Testis (tissue), 2 donors: ENCODE results near the gene ACOX2.

Source experiments
- POLR2A ChIP-seq: fragments of 450-650 bp; IDR thresholded peaks from one replicate; pipeline ENCODE4 v1.6.1; 2017; ENCODE audit warnings: antibody characterized with exemption, mild to moderate bottlenecking, moderate library complexity
- TF ChIP-seq, protein P1 (sequence below), 3 experiments: fragments of 450-650 bp in 2 of 3; fragments of 200-600 bp in 1 of 3; sonication (generic) in 1 of 3; IDR thresholded peaks; one replicate each; pipeline ENCODE4 v1.5.1; 2016 to 2019; ENCODE audit warnings: antibody characterized with exemption in 3 of 3, mild to moderate bottlenecking in 2 of 3, moderate library complexity in 1 of 3

- TF ChIP-seq, protein P1, sequence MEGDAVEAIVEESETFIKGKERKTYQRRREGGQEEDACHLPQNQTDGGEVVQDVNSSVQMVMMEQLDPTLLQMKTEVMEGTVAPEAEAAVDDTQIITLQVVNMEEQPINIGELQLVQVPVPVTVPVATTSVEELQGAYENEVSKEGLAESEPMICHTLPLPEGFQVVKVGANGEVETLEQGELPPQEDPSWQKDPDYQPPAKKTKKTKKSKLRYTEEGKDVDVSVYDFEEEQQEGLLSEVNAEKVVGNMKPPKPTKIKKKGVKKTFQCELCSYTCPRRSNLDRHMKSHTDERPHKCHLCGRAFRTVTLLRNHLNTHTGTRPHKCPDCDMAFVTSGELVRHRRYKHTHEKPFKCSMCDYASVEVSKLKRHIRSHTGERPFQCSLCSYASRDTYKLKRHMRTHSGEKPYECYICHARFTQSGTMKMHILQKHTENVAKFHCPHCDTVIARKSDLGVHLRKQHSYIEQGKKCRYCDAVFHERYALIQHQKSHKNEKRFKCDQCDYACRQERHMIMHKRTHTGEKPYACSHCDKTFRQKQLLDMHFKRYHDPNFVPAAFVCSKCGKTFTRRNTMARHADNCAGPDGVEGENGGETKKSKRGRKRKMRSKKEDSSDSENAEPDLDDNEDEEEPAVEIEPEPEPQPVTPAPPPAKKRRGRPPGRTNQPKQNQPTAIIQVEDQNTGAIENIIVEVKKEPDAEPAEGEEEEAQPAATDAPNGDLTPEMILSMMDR (IDR thresholded peaks at IDR 0.05) = no peak
- TF ChIP-seq POLR2A = no peak
Measured at GRCh38 chr3:58521336-58521670, 15.7 kb downstream of the ACOX2 start.
